Esophagus mucosa (tissue), 1 donor: Measurements from ENCODE around the gene SPG11. TPM values are rescaled to one million over a fixed set of nuclear protein-coding genes. Genes with fewer than 3 reads are reported as not detected.
"Not testable (repeated sequence)": the region's sequence is repeated elsewhere in the genome, so short reads cannot be mapped to it uniquely, and the experiment has no call there.

Source experiments
- ATAC-seq: fragments of 200-7000 bp; cut with Tn5 transposase; one replicate; pipeline ENCODE4 v1.9.1; 2020
- total RNA-seq: library from RNA; stranded (reverse); gene quantifications from one replicate; pipeline ENCODE4 v1.2.4, GENCODE V29; 2023
- donor health status: DM: yes; HTN: yes; CAD: no.

Gene SPG11
- total RNA-seq, 1 donor from 2014 or later: 57.9 TPM

DNA sequence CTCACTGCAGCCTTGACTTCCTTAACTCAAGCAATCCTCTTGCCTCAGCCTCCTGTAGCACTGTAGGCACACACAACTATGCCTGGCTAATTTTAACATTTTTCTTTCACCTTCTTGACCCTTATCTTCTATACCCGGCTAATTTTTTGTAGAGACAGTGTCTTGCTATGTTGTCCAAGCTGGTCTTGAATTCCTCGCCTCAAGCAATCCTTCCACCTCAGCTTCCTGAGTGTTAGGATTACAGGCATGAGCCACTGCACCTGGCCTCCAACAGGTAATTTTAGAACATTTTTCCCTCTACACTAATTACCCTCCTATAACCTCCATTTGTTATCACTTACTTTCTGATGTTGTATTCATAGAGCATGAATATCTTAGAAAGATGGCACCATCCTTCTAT is 60.3 kb downstream of the SPG11 start:
- no peak for ATAC-seq

DNA sequence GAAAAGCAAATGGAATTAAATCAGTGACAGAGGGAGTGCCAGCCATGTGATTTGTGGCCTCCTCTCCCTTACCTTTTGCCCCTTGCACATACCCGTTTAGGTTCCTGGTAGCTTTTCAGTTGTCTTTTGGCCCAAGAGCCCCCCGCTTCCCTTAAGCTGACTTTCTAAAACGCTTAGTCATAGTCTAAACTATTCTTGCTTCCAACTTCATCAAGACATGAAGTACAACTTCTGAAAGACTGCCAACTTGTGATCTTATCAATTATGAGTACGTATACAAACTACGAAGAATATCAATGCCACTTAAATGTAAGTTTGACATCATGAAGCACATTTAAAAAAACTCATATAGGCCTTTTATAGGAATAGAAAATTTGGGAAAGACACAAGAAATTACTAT is 64.6 kb downstream of the SPG11 start:
- no peak for ATAC-seq

DNA sequence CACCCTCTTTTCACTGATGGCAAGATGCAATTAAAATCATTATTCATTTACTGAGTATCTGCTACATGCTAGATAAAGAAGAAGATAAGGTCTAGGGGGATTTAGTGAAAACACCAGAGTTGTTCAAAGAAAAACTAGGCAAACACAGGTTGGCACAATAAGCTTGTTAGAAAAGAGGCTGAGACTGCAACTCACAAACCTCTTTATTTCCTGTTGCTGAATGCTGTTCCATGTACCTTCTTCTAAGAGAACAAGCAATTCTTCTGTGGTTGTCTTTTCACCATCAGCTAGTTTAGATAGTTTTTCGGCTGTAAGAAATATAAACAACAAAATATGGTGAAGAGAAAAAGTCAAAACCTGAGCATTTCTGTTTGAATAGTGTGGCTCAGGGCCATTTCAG is 65.4 kb downstream of the SPG11 start:
- ATAC-seq: no peak

DNA sequence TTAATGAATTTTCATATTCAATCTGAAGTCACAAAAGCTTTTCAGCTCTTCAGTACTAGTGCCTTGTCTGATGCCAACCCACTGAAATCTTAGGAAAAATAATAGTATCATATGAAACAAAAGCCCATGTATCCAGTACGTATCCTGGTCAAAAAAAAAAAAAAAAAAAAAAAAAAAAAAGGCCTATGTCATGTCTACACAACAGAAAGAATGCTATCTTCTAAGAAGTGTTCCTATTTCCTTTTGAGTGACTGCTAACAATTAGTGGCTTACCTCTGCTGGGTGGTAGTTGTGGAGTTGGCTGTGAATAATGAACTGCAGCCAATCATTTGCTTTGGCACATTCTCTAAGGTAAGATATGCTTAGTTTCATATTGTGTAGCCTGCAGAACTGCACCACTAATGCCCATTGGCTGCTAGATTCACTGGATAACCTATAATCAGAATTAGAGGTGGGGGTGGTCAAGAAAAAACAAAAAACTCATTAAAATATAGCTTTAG is 66.9 kb downstream of the SPG11 start:
- ATAC-seq: no peak

DNA sequence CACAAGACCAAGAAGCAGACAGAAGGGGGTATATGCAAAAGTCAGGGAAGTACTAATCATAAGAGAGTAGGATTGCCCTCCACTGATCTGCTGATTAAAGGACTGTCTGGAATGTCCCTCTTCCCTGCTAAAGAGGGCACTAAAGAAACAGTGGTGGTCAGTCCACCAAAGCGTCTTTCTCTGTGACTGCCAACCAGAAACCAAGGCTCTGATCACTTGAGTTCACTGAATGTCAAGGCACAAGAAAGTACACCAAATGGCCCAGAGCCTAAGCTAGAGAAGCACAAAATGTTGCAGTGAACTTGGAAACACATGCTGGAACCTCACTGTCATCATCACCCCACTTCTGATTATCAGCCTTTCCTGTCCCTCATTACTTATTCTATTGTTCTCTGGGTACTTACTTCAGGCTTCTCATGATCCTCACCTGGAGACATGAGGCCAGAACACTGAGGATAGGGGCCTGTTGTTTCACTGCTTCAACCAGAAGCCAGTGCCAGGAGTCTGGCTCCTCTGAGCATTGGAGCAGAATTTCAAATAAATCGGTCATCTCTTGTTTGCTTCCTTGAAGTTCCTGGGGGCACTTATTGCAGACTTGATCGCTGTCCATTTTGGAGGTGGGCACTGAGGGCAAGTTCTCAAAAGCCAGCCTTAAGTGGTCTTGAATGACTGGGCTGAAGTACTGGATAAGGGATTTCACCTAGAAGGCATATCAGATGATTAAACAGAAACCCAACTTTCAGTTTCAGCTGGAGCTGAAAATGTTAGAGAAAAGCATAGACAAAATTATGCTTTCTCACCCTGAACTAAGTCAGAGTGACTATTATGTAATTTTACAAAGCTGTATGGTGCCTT is 67.6 kb downstream of the SPG11 start:
- no peak for ATAC-seq

DNA sequence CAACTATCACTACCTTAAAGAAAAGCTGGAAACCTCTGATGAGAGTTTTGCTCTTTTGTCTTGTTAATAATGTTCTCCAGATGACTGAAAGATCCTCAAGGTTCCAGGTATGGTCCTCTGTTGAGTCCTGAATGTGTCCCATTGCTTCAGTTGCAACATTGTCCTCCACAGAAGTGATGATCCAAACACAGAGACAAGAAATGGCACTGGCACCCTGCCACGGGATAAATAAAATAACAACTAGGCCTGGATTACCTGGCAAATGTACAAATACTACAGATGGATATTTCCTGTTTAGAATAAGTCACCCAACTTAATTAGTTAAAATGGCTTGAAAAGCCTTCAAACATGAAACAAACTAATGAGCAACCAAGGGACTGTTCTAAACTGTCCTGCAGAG is 68.2 kb downstream of the SPG11 start:
- no peak for ATAC-seq

DNA sequence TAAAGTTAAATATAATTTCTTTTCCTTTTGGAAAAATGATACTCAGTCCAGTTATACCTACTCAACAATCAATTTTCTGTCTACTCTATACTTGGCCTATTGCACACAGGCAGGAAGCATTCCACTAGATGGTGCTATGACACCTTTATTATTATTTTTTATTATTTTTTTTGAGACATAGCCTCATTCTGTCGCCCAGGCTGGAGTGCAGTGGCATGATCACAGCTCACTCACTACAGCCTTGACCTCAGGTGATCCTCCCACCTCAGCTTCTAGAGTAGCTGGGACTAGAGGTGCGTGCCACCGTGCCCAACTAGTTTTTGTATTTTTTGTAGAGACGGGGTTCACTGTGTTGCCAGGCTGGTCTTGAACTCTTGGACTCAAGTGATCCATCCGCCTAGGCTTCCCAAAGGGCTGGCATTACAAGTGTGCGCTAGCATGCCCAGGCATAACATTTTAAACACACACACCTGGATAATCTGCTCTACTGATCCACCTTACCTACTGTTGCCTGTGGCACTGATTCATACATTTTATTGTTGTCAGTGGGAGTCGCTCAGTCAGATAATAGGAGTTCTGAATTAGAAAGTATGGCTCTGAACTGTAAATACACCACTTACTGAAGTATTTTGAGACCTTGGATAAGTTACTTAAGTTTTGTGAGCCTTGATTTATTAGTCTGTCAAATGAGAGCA is 70.3 kb downstream of the SPG11 start:
- peak; percentile 85 for ATAC-seq

DNA sequence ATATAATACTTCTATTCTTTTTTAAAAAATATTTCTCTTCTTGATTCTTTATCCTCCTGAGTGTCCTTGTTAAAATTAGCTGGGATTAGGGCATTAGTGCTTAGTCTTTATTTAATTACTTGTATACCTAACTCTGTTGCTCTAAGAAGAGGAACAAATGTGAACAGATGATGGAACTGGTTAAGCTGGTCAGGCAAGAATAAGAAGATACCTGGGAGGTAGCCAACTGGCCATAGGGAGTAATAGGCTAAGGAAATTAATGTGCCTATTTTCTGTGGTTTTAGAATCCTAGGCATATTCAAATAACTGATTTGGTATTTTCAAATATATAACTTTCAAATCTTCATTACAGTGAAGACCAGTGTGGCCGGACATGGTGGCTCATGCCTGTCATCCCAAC is 72.1 kb downstream of the SPG11 start:
- ATAC-seq: peak; percentile 78

DNA sequence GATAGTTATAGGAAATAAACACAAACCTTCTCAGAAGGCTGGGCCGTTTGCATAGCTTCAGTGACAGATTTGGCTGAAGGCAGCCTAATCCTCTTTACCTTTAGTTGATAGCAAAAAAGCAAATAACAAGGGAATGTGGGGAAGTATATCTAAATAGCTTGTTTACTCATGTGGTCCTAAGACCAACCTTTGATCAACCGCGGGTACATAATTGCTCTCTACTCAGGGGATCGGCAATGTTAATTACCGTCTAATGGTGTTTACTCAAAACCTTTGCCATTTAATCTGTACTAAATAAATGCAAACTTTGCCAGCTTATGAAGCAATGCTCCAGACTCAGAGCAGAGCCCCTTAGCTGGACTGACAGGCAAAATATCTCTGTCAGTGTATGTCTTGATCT is 74.9 kb downstream of the SPG11 start:
- no peak for ATAC-seq

DNA sequence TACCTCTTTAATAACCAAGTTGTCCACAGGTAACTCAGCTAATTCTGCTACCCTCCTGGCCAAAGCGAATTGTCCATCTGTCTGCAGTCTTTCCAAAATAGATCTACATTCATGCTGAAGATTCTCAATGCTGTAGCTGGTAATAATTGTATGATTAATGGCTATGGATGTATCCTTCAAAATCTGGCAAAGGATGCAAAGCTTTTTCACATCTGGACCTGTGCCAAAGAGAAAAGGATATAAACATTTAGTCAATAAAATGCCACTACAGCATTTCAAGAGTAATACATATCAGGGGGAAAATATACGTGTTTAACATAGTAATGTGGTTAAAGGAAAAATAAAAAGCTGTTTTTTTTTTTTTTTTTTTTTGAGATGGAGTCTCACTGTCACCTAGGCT is 77.8 kb downstream of the SPG11 start:
- ATAC-seq: no peak

DNA sequence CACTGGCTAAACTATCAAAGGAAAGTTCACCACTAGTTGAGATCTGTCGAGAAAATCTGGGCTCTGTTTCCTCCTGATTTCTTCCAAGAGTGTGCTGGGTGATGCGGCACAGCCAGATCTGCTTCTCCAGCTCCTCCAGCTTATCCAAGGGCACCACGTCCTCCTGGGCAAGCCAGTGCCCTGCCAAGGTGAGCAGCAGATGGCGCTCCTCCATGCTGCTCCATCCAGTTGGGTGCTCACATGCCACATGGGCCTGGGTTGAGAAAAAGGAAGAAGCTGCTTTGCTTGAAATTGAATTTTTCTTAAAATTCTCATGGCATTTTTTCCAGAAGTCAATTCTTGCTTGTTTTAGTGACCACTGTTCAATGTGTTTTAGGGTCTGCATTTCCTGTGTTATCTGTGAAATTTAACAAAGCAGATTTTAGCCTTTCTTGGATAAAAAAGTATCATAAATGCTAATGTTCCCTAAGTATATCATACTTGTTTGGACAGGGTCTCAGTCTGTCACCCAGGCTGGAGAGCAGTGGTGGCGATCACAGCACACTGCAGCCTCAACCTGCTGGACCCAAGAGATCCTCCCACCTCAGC is 79.2 kb downstream of the SPG11 start:
- peak; percentile 87 for ATAC-seq

DNA sequence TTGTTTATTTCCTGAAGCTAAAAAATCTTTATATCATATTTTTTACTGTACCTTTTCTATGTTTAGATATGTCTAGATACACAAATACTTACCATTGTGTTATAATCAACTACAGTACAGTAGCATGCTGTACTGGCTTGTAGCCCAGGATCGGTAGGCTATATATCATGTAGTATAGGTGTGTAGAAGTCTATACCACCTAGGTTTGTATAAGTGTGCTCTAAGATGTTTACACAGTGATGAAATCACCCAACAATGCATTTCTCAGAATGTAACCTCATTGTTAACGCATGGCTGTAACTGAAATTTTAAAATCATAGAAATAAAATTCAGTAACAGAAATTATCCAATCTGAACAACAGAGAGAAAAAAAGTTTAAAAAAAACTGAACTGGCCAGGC is 83.4 kb downstream of the SPG11 start:
- ATAC-seq: no peak

DNA sequence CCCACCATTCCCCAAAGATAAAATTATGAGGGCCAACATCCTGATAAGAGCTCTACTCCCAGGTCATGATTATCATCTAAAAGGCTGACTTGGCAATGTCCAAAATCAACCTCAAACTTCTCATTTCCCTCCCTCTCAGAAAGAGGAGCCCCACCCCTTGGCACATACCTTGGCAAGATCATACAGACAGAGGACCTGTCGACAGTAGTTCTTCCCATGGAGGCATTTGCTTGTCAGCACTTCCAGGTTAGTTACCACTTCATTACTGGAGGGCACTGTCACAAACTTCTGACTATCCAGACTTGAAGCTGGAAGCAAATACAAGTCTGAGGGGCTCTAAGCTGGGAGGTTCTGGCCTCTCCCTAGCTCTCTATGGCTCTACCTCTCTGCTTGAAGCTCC is 88.7 kb downstream of the SPG11 start:
- no peak for ATAC-seq

DNA sequence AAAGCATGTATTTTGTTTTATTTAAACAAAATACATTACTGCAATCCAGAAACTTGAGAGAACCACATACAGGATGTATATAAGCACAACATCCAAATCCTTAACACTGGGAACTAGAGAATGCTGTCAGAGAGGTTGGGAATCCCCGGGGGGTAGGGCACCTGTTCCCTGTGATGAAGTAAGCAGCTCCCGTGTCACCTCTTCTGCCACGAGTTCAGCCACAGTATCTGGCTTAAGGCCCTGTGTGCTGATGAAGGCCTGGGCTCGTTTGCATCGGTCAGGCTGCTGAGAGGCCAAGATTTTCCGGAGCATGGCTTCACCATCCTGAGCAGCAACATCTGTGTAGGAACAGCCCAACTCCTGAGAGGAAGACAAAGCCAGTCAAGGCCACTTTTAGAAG is 90.1 kb downstream of the SPG11 start:
- ATAC-seq: no peak

DNA sequence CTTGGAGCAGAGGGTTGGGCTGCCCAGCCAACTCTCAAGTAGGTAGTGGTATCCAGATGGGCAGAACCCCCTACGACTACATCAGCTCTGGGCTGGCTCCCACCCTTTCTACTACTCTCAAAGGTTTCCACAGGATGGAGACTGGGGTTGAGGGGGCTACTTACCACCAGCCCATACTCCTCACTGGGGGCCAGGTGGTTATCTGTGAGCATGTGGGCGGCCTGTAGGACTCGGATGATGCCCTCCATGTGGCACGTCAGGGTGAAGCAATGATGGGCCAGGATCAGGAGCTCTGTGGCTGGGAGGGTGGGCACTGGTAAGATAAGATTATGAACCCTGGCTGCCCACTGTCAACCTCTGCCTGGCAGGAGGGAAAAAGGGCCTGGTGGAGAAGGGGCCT is 93.1 kb downstream of the SPG11 start:
- ATAC-seq: peak; percentile 4

DNA sequence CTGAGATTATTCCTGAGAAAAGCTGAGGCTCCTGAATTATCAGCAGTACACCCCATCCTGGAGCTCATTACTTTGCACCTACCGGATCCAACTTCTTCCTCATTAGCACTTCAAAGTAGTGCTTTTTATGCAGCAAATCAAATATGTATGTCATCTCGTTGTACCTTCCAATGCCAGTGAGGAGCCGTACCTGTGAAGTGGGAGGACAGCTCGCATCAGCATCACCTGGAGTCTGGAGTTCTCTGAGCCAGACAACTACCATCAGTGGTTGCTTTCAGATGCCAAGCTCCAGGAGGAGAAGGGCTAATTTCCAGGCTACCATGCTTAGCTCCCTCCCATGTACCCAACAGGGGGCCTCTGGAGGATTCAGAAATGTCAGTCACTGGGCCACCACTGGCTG is 94.1 kb downstream of the SPG11 start:
- no peak for ATAC-seq

DNA sequence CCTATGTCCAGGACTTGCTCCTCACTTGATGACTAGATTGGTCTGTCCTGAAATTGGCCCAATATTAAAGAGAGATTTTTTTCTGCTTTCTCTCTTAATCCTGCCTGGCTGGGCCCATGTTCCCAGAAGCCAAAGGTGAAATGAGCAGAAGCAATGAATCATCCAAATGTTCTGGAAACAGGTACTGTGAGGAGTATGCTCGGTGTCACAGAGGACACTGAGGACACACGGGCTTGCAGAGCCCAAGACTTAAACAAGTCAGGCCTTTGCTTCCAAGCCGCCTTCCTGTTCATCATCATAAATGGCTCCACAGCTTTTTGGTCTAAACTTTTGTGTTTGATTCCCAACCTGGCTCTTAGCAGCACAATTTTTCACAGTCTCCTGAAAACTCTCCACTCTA is 95.1 kb downstream of the SPG11 start:
- peak; percentile 57 for ATAC-seq

DNA sequence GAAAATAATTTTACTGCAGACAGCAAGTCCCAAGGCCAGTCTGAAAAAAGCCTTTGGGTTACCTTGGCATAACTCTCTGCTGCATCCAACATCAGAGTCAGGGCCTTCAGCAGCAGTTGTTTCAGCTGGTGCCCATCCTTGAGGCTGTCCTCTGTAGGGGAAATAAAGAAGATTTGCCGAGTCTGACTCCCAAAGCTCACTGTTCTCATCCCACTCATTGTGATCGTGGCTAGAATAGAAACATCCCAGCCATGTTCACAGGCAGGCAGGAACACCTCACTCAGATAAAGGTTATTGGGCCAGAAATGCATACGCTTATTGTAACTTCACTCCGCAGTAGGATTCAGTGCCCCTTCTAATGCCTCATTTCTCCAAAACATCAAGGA is 97.3 kb downstream of the SPG11 start:
- no peak for ATAC-seq

DNA sequence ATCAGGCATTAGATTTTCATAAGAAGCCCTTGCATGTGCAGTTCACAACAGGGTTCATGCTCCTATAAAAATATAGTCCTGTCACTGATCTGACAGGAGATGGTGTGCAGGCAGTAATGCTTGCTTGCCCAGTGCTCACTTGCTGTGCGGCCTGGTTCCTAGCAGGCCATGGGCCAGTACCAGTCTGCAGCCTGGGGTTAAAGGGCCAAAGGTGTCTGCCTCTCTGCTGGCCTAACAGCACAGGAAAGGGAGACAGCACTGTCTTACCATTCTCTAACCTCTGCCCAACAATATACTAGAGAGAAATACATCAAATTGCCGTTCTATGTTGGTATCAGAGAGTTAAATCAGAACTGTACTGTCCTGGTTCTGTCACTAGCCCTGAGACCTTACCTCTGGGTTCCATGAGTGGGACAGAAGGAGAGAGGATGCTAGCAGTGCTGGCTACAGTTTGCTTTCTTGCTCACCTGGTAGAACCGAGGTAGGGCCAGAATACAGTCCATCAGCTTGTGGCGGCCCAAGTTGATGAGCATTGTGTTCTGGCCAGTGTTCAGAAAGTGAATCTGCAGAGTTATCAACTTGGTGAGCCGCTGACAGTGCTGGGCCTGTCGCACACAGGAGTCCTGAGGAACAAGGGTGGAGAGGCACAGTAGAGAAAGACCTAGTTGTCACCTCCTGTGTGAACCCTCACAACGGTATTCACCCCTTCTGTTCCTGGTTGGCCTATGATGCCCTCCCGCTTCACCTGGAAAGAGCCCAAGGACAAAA is 97.9 kb downstream of the SPG11 start:
- ATAC-seq: no peak

DNA sequence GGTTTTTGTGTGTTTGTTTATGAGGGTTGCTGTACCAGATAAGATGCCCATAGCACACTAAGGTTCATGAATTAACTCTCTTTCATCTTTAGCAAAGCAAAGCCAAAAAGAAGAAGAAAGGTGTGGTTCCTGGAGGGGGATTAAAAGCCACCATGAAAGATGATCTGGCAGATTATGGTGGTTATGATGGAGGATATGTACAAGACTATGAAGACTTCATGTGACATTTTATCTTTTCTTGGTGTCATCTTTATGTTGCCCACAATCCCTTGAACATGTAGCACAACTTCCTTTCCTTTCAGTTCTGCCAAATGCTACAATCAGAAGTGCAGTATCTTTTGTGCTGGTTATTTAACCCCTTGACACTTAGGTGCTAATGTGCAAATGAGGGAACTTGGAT is 102.5 kb downstream of the SPG11 start:
- ATAC-seq: not testable (repeated sequence)

DNA sequence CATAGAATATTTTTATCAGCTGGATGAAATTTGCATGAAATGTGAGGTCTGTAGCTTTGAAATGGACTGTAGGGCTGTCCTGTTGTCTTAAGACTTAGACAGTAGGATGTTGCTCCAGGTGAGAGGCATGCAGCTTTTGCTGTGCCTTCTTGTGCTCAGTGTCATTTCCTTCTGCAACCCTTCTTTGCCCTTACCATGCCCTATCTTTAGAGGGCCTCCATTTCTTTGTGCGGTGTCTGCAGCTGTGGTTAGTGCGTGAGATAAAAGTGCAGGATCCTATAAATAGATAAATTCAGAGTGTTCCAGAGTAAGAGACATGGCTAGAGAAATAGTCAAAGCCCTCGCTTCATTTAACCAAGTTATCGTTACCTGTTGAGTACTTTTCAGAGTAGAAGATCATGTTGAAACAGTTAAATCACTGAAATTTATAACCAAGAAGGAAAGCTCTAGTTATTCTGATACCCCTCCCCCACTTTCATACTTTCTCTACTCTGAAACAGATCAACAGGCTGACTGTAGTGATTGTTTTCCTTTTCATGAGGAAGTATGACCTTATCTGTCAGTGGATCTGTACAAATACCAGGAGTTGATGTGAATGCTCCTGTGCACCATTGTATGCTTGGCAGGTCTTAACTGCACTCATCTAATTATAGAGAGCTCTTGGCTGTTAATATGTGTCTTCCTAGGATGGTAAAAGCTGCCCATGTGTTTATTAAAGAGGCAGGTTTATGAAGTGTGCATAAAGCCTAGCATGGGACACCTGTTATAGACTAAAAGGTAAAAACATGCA is 108.3 kb downstream of the SPG11 start:
- no peak for ATAC-seq

DNA sequence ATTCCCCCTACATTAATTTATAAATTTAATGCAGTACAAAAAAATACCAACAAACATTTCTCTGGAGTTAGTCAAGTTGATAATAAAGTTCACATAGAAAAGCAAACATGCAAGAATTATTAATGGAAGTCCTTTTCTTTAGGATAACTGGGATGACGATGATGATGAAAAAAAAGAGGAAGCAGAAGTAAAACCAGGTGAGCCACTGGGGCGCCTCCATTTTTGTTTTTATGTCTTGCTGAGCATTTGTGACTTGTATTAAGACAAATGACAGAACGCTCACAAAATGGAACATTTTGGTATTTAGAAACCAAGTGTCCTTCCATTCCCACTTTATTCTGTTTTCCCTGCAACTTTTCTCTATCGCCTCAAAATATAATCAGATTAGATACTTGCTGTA is 112.7 kb downstream of the SPG11 start:
- ATAC-seq: no peak
